HEK293 (cell line): ENCODE measurements around the gene ELP6.

Experiments
- CTCF ChIA-PET: fragments of 350-600 bp; formaldehyde crosslinking; extraction: SDS; loops from one replicate; lab custom pipeline; 2021; ENCODE audit warnings: antibody characterized with exemption; lab: Yijun Ruan, JAX
- POLR2A ChIA-PET: fragments of 300-600 bp; formaldehyde crosslinking; extraction: SDS; loops from one replicate; lab custom pipeline; 2020; ENCODE audit warnings: antibody characterized with exemption, inconsistent platforms; lab: Yijun Ruan, JAX
- H3K27ac ChIP-seq: fragments of 200-500 bp; sonication (Bioruptor generic); 2 replicates; pipeline ENCODE4 v1.5.1; 2014; ENCODE audit warnings: low read depth, low read length, control low read depth, inconsistent platforms; ENCODE audit errors: extremely low read depth
- H3K36me3 ChIP-seq, 2 experiments: fragments of 200-500 bp in 1 of 2; sonication (Bioruptor generic) in 1 of 2; 1 replicate in 1 of 2; 2 replicates in 1 of 2; pipeline ENCODE4 v1.5.1; 2014 to 2017; ENCODE audit warnings: inconsistent platforms in 2 of 2, low read length in 2 of 2; ENCODE audit not compliant: control insufficient read depth in 2 of 2, insufficient read depth in 1 of 2
- H3K4me1 ChIP-seq: fragments of 200-500 bp; sonication (Bioruptor generic); 2 replicates; pipeline ENCODE4 v1.5.1; 2014; ENCODE audit warnings: mild to moderate bottlenecking, low read length, inconsistent platforms; ENCODE audit not compliant: control insufficient read depth, insufficient read depth
- H3K4me3 ChIP-seq: 2 replicates; pipeline ENCODE4 v1.5.1; 2011; ENCODE audit warnings: low read depth, mild to moderate bottlenecking, control low read depth, low read length, moderate library complexity
- H3K9me3 ChIP-seq: fragments of 200-500 bp; sonication (Bioruptor generic); 2 replicates; pipeline ENCODE4 v1.5.1; 2014; ENCODE audit warnings: low read depth, low read length, inconsistent platforms; ENCODE audit not compliant: control insufficient read depth, insufficient read depth
- ATF2 ChIP-seq: fragments of 450-650 bp; formaldehyde crosslinking; IDR thresholded peaks from 2 replicates; pipeline ENCODE4 v1.5.1; 2016; ENCODE audit warnings: missing biosample characterization, missing genetic modification characterization, low read depth
- GLI2 ChIP-seq: fragments of 450-650 bp; formaldehyde crosslinking; IDR thresholded peaks from 2 replicates; pipeline ENCODE4; 2017; ENCODE audit warnings: missing biosample characterization, missing genetic modification characterization, low read depth, borderline replicate concordance
- RBAK ChIP-seq: fragments of 450-650 bp; formaldehyde crosslinking; IDR thresholded peaks from 2 replicates; pipeline ENCODE4 v1.5.1; 2016; ENCODE audit warnings: missing biosample characterization, missing genetic modification characterization
- REPIN1 ChIP-seq: fragments of 450-650 bp; formaldehyde crosslinking; IDR thresholded peaks from 2 replicates; pipeline ENCODE4 v1.5.1; 2017; ENCODE audit warnings: missing biosample characterization, missing genetic modification characterization, low read depth
- SALL2 ChIP-seq: fragments of 450-650 bp; formaldehyde crosslinking; IDR thresholded peaks from 2 replicates; pipeline ENCODE4 v1.5.0; 2017; ENCODE audit warnings: missing biosample characterization, mild to moderate bottlenecking, missing genetic modification characterization, borderline replicate concordance
- ZFP3 ChIP-seq: fragments of 450-650 bp; formaldehyde crosslinking; IDR thresholded peaks from 2 replicates; pipeline ENCODE4 v1.5.1; 2016; ENCODE audit warnings: low read depth, missing biosample characterization, missing genetic modification characterization
- ZNF133 ChIP-seq: fragments of 450-650 bp; formaldehyde crosslinking; IDR thresholded peaks from 2 replicates; pipeline ENCODE4 v1.5.1; 2016; ENCODE audit warnings: missing biosample characterization, missing genetic modification characterization
- ZNF169 ChIP-seq: fragments of 450-650 bp; formaldehyde crosslinking; IDR thresholded peaks from 2 replicates; pipeline ENCODE4 v1.5.1; 2016; ENCODE audit warnings: missing biosample characterization, missing genetic modification characterization
- ZNF274 ChIP-seq, 2 experiments: fragments of 200-500 bp in 1 of 2; fragments of 450-650 bp in 1 of 2; sonication (Bioruptor generic) in 1 of 2; formaldehyde crosslinking in 1 of 2; IDR thresholded peaks; 2 replicates each; pipeline versions ENCODE4 v1.5.1 to v1.6.1; 2014 to 2016; ENCODE audit warnings: borderline replicate concordance in 1 of 2, inconsistent platforms in 1 of 2, low read length in 1 of 2, missing biosample characterization in 1 of 2, missing genetic modification characterization in 1 of 2
- ZNF426 ChIP-seq: fragments of 450-650 bp; formaldehyde crosslinking; IDR thresholded peaks from 2 replicates; pipeline ENCODE4 v1.5.1; 2017; ENCODE audit warnings: missing biosample characterization, missing genetic modification characterization, mild to moderate bottlenecking, inconsistent platforms, moderate library complexity
- ZNF560 ChIP-seq: fragments of 450-650 bp; formaldehyde crosslinking; IDR thresholded peaks from 2 replicates; pipeline ENCODE4 v1.5.1; 2017; ENCODE audit warnings: missing biosample characterization, missing genetic modification characterization, borderline replicate concordance
- ZNF610 ChIP-seq: fragments of 450-650 bp; formaldehyde crosslinking; IDR thresholded peaks from 2 replicates; pipeline ENCODE4 v1.5.1; 2016; ENCODE audit warnings: missing biosample characterization, missing genetic modification characterization, borderline replicate concordance
- ZNF623 ChIP-seq: fragments of 450-650 bp; formaldehyde crosslinking; IDR thresholded peaks from 2 replicates; pipeline ENCODE4 v1.5.1; 2016; ENCODE audit warnings: missing biosample characterization, missing genetic modification characterization
- ZNF776 ChIP-seq: fragments of 450-650 bp; formaldehyde crosslinking; IDR thresholded peaks from 2 replicates; pipeline ENCODE4 v1.5.0; 2017; ENCODE audit warnings: missing biosample characterization, missing genetic modification characterization, borderline replicate concordance
- ZSCAN23 ChIP-seq: fragments of 450-650 bp; formaldehyde crosslinking; IDR thresholded peaks from 2 replicates; pipeline ENCODE4 v1.5.1; 2016; ENCODE audit warnings: missing biosample characterization, missing genetic modification characterization
- TF ChIP-seq, protein P1 (sequence below): fragments of 450-650 bp; formaldehyde crosslinking; conservative IDR thresholded peaks from 2 replicates; pipeline ENCODE4 v1.5.1; 2016; ENCODE audit warnings: low read depth, missing biosample characterization, missing genetic modification characterization

Gene ELP6

DNA sequence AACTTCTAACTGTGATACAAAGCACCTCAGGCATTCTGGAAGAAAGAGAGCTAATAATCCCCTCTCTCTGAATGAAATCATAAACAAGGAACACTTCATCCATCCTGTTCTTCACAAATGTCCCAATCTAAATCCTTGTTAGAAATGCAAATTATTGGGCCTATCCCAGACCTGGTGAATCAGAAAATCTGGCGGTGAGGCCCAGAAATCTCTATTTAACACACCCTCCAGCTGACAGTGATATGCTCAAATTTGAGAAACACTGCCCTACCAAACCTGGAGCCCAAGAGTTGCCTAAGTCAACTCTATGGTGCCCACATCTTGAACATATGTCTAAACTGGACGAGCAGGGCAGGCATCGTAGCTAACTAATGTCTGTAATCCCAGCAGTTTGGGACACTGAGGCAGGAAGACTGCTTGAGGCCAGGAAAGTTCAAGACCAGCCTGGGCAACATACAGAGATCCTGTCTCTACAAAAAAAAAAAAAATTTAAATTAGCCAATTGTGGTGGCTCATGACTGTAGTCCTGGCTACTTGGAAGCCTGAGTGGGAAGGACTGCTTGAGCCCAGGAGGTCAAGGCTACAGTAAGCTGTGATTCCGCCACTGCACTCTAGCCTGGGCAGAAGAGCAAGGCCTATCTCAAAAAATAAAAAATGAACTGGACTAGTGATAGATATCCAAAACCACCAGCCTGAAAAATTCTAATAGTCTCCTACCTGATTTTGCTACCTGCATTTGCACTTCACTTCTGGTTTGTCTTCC, 60.9 kb downstream of the ELP6 start:
- no peak overlapping the region for H3K27ac ChIP-seq
- CTCF ChIA-PET: interaction anchor here (0.7 kb wide), 1 partner anchor 83 kb away, joined by 4 read pairs; no protein-coding TSS in a partner anchor
- POLR2A ChIA-PET: no interaction called here
- no peaks in the 10 kb centered on the region for H3K9me3 ChIP-seq
- TF ChIP-seq, protein P1, sequence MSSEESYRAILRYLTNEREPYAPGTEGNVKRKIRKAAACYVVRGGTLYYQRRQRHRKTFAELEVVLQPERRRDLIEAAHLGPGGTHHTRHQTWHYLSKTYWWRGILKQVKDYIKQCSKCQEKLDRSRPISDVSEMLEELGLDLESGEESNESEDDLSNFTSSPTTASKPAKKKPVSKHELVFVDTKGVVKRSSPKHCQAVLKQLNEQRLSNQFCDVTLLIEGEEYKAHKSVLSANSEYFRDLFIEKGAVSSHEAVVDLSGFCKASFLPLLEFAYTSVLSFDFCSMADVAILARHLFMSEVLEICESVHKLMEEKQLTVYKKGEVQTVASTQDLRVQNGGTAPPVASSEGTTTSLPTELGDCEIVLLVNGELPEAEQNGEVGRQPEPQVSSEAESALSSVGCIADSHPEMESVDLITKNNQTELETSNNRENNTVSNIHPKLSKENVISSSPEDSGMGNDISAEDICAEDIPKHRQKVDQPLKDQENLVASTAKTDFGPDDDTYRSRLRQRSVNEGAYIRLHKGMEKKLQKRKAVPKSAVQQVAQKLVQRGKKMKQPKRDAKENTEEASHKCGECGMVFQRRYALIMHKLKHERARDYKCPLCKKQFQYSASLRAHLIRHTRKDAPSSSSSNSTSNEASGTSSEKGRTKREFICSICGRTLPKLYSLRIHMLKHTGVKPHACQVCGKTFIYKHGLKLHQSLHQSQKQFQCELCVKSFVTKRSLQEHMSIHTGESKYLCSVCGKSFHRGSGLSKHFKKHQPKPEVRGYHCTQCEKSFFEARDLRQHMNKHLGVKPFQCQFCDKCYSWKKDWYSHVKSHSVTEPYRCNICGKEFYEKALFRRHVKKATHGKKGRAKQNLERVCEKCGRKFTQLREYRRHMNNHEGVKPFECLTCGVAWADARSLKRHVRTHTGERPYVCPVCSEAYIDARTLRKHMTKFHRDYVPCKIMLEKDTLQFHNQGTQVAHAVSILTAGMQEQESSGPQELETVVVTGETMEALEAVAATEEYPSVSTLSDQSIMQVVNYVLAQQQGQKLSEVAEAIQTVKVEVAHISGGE: no peak
- no peak for TF ChIP-seq ZSCAN23 (tag by site-specific recombination)
- TF ChIP-seq ZNF623 (tag by site-specific recombination): no peak
- no peak for TF ChIP-seq RBAK (tag by site-specific recombination)
- no peak for TF ChIP-seq SALL2 (tag by site-specific recombination)
- TF ChIP-seq ZFP3: no peak
- TF ChIP-seq ZNF274 (IDR thresholded peaks at IDR 0.05; ENCODE audit: low read length): no peak
- TF ChIP-seq ZNF274 (tag by site-specific recombination; IDR thresholded peaks at IDR 0.05; ENCODE audit: borderline replicate concordance): no peak
- no peak for TF ChIP-seq ZNF560 (tag by site-specific recombination)
- no peak for TF ChIP-seq ZNF133 (tag by site-specific recombination)
- no peak for TF ChIP-seq GLI2
- TF ChIP-seq ZNF776: no peak
- no peak for TF ChIP-seq ZNF610 (tag by site-specific recombination)
- TF ChIP-seq ZNF169 (tag by site-specific recombination): no peak
- TF ChIP-seq ZNF426 (tag by site-specific recombination): no peak
- TF ChIP-seq REPIN1 (tag by site-specific recombination): no peak
- TF ChIP-seq ATF2 (tag by site-specific recombination): no peak
- H3K4me1 ChIP-seq: no peaks in the 10 kb centered on the region
- H3K4me3 ChIP-seq: no peak overlapping the region
- H3K36me3 ChIP-seq: no peaks in the 10 kb centered on the region
